ENCODE data around the gene CLCN4.

GRCh38 chrX:10233173-10233572 is 76.4 kb downstream of the CLCN4 start:
- TF ChIP-seq, protein P1, sequence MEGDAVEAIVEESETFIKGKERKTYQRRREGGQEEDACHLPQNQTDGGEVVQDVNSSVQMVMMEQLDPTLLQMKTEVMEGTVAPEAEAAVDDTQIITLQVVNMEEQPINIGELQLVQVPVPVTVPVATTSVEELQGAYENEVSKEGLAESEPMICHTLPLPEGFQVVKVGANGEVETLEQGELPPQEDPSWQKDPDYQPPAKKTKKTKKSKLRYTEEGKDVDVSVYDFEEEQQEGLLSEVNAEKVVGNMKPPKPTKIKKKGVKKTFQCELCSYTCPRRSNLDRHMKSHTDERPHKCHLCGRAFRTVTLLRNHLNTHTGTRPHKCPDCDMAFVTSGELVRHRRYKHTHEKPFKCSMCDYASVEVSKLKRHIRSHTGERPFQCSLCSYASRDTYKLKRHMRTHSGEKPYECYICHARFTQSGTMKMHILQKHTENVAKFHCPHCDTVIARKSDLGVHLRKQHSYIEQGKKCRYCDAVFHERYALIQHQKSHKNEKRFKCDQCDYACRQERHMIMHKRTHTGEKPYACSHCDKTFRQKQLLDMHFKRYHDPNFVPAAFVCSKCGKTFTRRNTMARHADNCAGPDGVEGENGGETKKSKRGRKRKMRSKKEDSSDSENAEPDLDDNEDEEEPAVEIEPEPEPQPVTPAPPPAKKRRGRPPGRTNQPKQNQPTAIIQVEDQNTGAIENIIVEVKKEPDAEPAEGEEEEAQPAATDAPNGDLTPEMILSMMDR (conservative IDR thresholded peaks at IDR 0.05): no peak
- no peak for TF ChIP-seq EZH2 (IDR thresholded peaks at IDR 0.05; ENCODE audit: low read depth)
